Ishikawa (cell line): Measurements from ENCODE around the gene ERVMER34-1.

ENCODE experiments used
- CEBPB ChIP-seq: IDR thresholded peaks from 2 replicates; pipeline ENCODE4 v1.6.1; 2012
- CREB1 ChIP-seq: IDR thresholded peaks from 2 replicates; pipeline ENCODE4 v1.6.1; 2012; ENCODE audit warnings: low read depth
- EGR1 ChIP-seq: IDR thresholded peaks from 2 replicates; pipeline ENCODE4 v1.6.1; 2012
- EP300 ChIP-seq: IDR thresholded peaks from 2 replicates; pipeline ENCODE4 v1.6.1; 2012; ENCODE audit warnings: borderline replicate concordance
- FOXM1 ChIP-seq: IDR thresholded peaks from 2 replicates; pipeline ENCODE4 v1.6.1; 2012; ENCODE audit warnings: low read depth, borderline replicate concordance
- NFIC ChIP-seq: IDR thresholded peaks from 2 replicates; pipeline ENCODE4 v1.6.1; 2012
- RAD21 ChIP-seq: IDR thresholded peaks from 2 replicates; pipeline ENCODE4 v1.6.1; 2012; ENCODE audit warnings: low read depth
- TAF1 ChIP-seq: IDR thresholded peaks from 2 replicates; pipeline ENCODE4 v1.6.1; 2012; ENCODE audit warnings: low read depth, mild to moderate bottlenecking
- TCF12 ChIP-seq: IDR thresholded peaks from 2 replicates; pipeline ENCODE4 v1.6.1; 2012; ENCODE audit warnings: low read depth
- TEAD4 ChIP-seq: IDR thresholded peaks from 2 replicates; pipeline ENCODE4 v1.6.1; 2012
- YY1 ChIP-seq: IDR thresholded peaks from 2 replicates; pipeline ENCODE4 v1.6.1; 2012; ENCODE audit warnings: low read depth
- ZBTB7A ChIP-seq: IDR thresholded peaks from 2 replicates; pipeline ENCODE4 v1.6.1; 2012; ENCODE audit warnings: low read depth
- TF ChIP-seq, protein P1 (sequence below): IDR thresholded peaks from 2 replicates; pipeline ENCODE4 v1.6.1; 2012
- TF ChIP-seq, protein P2 (sequence below): IDR thresholded peaks from 2 replicates; pipeline ENCODE4 v1.6.1; 2012; ENCODE audit warnings: low read depth, mild to moderate bottlenecking
- TF ChIP-seq, protein P3 (sequence below): IDR thresholded peaks from 2 replicates; pipeline ENCODE4 v1.6.1; 2012

ERVMER34-1 gene

DNA sequence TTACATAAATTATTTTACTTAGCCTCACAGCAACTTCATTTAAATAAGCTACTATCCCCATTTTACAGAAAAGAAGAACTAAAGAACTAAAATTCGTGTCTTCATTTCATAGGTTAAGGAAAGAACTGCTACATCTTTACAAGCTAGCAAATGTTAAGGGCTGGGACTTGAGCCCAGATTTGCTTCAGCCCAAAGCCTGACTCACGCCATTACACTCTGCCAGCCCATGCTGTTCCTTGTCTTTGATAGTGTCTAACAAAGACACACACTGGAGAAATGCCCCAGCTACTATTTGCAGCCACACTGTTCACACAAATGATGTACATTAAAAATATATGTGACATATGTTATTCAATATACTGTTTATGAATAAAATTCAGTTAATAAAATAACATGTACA lies 29.0 kb upstream of the ERVMER34-1 start:
- TF ChIP-seq, protein P1, sequence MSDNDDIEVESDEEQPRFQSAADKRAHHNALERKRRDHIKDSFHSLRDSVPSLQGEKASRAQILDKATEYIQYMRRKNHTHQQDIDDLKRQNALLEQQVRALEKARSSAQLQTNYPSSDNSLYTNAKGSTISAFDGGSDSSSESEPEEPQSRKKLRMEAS, result no peak
- TF ChIP-seq CREB1, result no peak
- TF ChIP-seq EGR1, result no peak
- no peak for TF ChIP-seq ZBTB7A
- TF ChIP-seq FOXM1, result no peak
- TF ChIP-seq TCF12, result no peak
- no peak for TF ChIP-seq RAD21
- no peak for TF ChIP-seq YY1
- TF ChIP-seq, protein P2, sequence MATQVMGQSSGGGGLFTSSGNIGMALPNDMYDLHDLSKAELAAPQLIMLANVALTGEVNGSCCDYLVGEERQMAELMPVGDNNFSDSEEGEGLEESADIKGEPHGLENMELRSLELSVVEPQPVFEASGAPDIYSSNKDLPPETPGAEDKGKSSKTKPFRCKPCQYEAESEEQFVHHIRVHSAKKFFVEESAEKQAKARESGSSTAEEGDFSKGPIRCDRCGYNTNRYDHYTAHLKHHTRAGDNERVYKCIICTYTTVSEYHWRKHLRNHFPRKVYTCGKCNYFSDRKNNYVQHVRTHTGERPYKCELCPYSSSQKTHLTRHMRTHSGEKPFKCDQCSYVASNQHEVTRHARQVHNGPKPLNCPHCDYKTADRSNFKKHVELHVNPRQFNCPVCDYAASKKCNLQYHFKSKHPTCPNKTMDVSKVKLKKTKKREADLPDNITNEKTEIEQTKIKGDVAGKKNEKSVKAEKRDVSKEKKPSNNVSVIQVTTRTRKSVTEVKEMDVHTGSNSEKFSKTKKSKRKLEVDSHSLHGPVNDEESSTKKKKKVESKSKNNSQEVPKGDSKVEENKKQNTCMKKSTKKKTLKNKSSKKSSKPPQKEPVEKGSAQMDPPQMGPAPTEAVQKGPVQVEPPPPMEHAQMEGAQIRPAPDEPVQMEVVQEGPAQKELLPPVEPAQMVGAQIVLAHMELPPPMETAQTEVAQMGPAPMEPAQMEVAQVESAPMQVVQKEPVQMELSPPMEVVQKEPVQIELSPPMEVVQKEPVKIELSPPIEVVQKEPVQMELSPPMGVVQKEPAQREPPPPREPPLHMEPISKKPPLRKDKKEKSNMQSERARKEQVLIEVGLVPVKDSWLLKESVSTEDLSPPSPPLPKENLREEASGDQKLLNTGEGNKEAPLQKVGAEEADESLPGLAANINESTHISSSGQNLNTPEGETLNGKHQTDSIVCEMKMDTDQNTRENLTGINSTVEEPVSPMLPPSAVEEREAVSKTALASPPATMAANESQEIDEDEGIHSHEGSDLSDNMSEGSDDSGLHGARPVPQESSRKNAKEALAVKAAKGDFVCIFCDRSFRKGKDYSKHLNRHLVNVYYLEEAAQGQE, result no peak
- TF ChIP-seq NFIC, result no peak
- TF ChIP-seq, protein P3, sequence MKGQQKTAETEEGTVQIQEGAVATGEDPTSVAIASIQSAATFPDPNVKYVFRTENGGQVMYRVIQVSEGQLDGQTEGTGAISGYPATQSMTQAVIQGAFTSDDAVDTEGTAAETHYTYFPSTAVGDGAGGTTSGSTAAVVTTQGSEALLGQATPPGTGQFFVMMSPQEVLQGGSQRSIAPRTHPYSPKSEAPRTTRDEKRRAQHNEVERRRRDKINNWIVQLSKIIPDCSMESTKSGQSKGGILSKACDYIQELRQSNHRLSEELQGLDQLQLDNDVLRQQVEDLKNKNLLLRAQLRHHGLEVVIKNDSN, result no peak
- no peak for TF ChIP-seq CEBPB

DNA sequence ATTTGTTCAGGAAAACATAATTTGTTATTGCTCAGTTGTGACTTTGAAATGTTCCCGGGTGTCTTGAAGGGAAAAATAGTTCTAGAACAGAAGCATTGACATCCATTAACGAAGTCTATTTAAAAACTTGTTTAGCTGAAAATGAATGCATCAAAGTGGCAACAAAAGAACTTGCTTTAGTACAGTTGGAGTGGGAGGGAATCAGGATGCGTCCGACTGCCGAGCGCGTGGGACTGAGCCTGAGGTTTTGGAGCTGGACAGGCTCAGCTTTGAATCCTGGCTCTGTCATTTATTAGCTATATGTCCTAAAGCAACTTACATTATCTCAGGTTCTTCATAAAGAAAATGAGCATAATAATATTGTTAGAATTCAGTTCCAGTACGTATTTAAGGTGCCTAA lies 9.0 kb upstream of the ERVMER34-1 start:
- no peak for TF ChIP-seq CEBPB
- TF ChIP-seq TAF1, result no peak
- no peak for TF ChIP-seq CREB1
- no peak for TF ChIP-seq FOXM1
- TF ChIP-seq NFIC, result no peak
- TF ChIP-seq, protein P3, result no peak
- no peak for TF ChIP-seq EP300
- TF ChIP-seq EGR1, result no peak
- TF ChIP-seq YY1, result no peak
- TF ChIP-seq TCF12, result no peak
- TF ChIP-seq, protein P2, result no peak
- TF ChIP-seq, protein P1, result no peak
- TF ChIP-seq ZBTB7A, result no peak
- no peak for TF ChIP-seq RAD21
- TF ChIP-seq TEAD4, result no peak

DNA sequence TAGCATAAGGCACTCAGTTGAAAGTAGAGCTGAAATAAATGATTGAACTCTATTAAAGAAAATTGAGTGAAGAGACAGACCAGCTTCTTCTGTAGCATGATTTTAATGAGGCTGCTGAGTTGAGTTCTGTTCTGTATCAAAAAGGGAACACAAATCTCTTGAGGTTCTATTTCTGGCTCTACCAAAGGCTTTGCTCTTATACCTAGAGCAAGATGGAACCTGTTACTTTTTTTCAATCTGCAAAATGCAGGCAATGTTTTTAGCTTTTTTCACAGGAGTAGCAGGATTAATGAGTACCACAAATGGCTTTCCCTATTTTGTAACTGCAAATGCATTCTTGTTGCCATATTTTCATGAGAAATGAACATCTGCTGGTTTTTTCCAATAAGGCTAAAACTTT lies 4.2 kb upstream of the ERVMER34-1 start:
- TF ChIP-seq TEAD4 (no peak), EP300 (no peak), ZBTB7A (no peak), CREB1 (no peak), RAD21 (no peak), TAF1 (no peak), YY1 (no peak), EGR1 (no peak), FOXM1 (no peak), TCF12 (no peak)
- TF ChIP-seq, protein P2, result no peak
- TF ChIP-seq, protein P1, result no peak
- TF ChIP-seq, protein P3, result no peak

DNA sequence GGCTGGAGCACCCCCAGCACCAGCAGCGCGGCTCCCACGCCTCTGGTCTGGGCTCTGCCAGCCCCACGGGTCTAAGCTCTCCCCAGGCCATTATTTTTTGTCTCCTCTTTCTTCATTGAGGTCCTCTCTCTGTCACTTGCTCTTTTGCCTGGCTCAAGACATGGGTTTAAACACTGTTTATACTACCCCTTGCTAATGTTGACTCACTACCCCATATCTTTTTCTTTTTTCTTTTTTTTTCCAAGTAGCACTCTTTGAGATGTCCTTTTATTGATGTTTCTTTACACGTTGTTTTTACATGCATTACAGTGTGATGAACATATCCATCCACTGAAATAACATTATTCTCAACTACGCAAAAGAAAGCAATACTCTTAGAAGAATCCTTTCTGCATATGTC lies 1.7 kb upstream of the ERVMER34-1 start:
- TF ChIP-seq, protein P2, result no peak
